ENCODE measurements around the gene PDXP. TPM values are rescaled to one million over a fixed set of nuclear protein-coding genes. Genes with fewer than 3 reads are reported as not detected.

The PDXP gene
- total RNA-seq, 1 experiment from 2014 or later = 10.9 TPM

GRCh38 chr22:37703906-37704305 is 45.4 kb downstream of the PDXP start:
- no peaks in the 10 kb centered on the region for H3K27me3 ChIP-seq (ENCODE audit: insufficient read depth, low read depth)
- no TSS peak for BruUV-seq (replicated peaks)
- H3F3A ChIP-seq (ENCODE audit: insufficient read depth, low read depth) = peaks cover 19% of the 10 kb centered on the region; the same call in 1 of the 2 replicates
- no peak overlapping the region for H3K4me2 ChIP-seq
- POLR2A ChIA-PET (ENCODE audit: unreplicated experiment) = interaction anchor here (0.6 kb wide), 1 partner anchor 1482 kb away, joined by 3 read pairs; no protein-coding TSS in a partner anchor
- H3K4me1 ChIP-seq (replicated peaks; ENCODE audit: insufficient read depth) = no peaks in the 10 kb centered on the region
- no peak for DNase-seq
- no peak overlapping the region for H3K4me3 ChIP-seq
- H3K27ac ChIP-seq = no peak overlapping the region
- H3K9me2 ChIP-seq (ENCODE audit: insufficient read depth) = no peaks in the 10 kb centered on the region
- H3K36me3 ChIP-seq (ENCODE audit: low read depth) = no peaks in the 10 kb centered on the region
- intact Hi-C loops (cut with micrococcal nuclease; ENCODE audit: unreplicated experiment) = no loop called here
- no peaks in the 10 kb centered on the region for H4K20me1 ChIP-seq (ENCODE audit: insufficient read depth)
- H3K79me2 ChIP-seq (ENCODE audit: low read depth) = no peaks in the 10 kb centered on the region
- TF ChIP-seq EZH2 (IDR thresholded peaks at IDR 0.05; ENCODE audit: low read depth) (no peak), CTCF (conservative IDR thresholded peaks at IDR 0.05) (no peak)
- H3K9me3 ChIP-seq (ENCODE audit: insufficient read depth, low read depth) = no peaks in the 10 kb centered on the region
- H2AFZ ChIP-seq = no peak overlapping the region
- CTCF ChIA-PET = no interaction called here

- intact Hi-C loops (cut with micrococcal nuclease; ENCODE audit: unreplicated experiment) = no loop called here
- DNase-seq = no peak
Observed at GRCh38 chr22:37704645-37705044, 46.1 kb downstream of the PDXP start.

GRCh38 chr22:37705205-37705604 is 46.7 kb downstream of the PDXP start:
- Histone ChIP-seq H3K9me2 (ENCODE audit: insufficient read depth) (no peaks in the 10 kb centered on the region), H3K27me3 (ENCODE audit: insufficient read depth, low read depth) (no peaks in the 10 kb centered on the region), H3K9me3 (ENCODE audit: insufficient read depth, low read depth) (no peaks in the 10 kb centered on the region), H3K4me1 (replicated peaks; ENCODE audit: insufficient read depth) (peaks cover 5% of the 10 kb centered on the region), H3K4me3 (no peak overlapping the region), H3K36me3 (ENCODE audit: low read depth) (no peaks in the 10 kb centered on the region), H3F3A (ENCODE audit: insufficient read depth, low read depth) (peaks cover 19% of the 10 kb centered on the region; the same call in 1 of the 2 replicates), H3K79me2 (ENCODE audit: low read depth) (no peaks in the 10 kb centered on the region), H3K27ac (no peak overlapping the region), H2AFZ (no peak overlapping the region), H3K4me2 (no peak overlapping the region), H4K20me1 (ENCODE audit: insufficient read depth) (no peaks in the 10 kb centered on the region)
- ChIA-PET POLR2A (ENCODE audit: unreplicated experiment) (no interaction called here), CTCF (interaction anchor here (0.7 kb wide), 1 partner anchor 80 kb away, joined by 3 read pairs; no protein-coding TSS in a partner anchor)
- no TSS peak for BruUV-seq (replicated peaks)
- TF ChIP-seq CTCF (conservative IDR thresholded peaks at IDR 0.05) (no peak), EZH2 (IDR thresholded peaks at IDR 0.05; ENCODE audit: low read depth) (no peak)
- DNase-seq = no peak
- intact Hi-C loops (cut with micrococcal nuclease; ENCODE audit: unreplicated experiment) = no loop called here

More at GRCh38 chr22:37704645-37705044, 46.1 kb downstream of the PDXP start:
- H2AFZ ChIP-seq = no peak overlapping the region
- POLR2A ChIA-PET (ENCODE audit: unreplicated experiment) = no interaction called here
- TF ChIP-seq CTCF (conservative IDR thresholded peaks at IDR 0.05) = no peak
- no peak for TF ChIP-seq EZH2 (IDR thresholded peaks at IDR 0.05; ENCODE audit: low read depth)
- H3K4me3 ChIP-seq = no peak overlapping the region
- no peaks in the 10 kb centered on the region for H3K4me1 ChIP-seq (replicated peaks; ENCODE audit: insufficient read depth)
- H3F3A ChIP-seq (ENCODE audit: insufficient read depth, low read depth) = peaks cover 19% of the 10 kb centered on the region; the same call in 1 of the 2 replicates
- no peak overlapping the region for H3K4me2 ChIP-seq
- no peaks in the 10 kb centered on the region for H3K9me3 ChIP-seq (ENCODE audit: insufficient read depth, low read depth)
- H3K9me2 ChIP-seq (ENCODE audit: insufficient read depth) = no peaks in the 10 kb centered on the region
- CTCF ChIA-PET = interaction anchor here (0.7 kb wide), 1 partner anchor 80 kb away, joined by 3 read pairs; no protein-coding TSS in a partner anchor
- no peaks in the 10 kb centered on the region for H3K36me3 ChIP-seq (ENCODE audit: low read depth)
- no peaks in the 10 kb centered on the region for H3K27me3 ChIP-seq (ENCODE audit: insufficient read depth, low read depth)
- BruUV-seq (replicated peaks) = no TSS peak
- H3K27ac ChIP-seq = no peak overlapping the region
- no peaks in the 10 kb centered on the region for H4K20me1 ChIP-seq (ENCODE audit: insufficient read depth)
- H3K79me2 ChIP-seq (ENCODE audit: low read depth) = no peaks in the 10 kb centered on the region

Measured in PC-9 (cell line).